22Rv1 (cell line): Measurements from ENCODE around the gene ATP9A.

ENCODE experiments used
- CTCF ChIP-seq: fragments of 450-650 bp; IDR thresholded peaks from 2 replicates; pipeline ENCODE4 v1.5.1; 2017; ENCODE audit warnings: mild to moderate bottlenecking
- ZFX ChIP-seq: fragments of 450-650 bp; IDR thresholded peaks from 2 replicates; pipeline ENCODE4 v1.6.1; 2017; ENCODE audit warnings: antibody characterized with exemption, borderline replicate concordance

GRCh38 chr20:51578145-51578459, 190.1 kb downstream of the ATP9A start:
- TF ChIP-seq CTCF (no peak), ZFX (no peak)
